Measurements from ENCODE around the gene HAS3.

DNA sequence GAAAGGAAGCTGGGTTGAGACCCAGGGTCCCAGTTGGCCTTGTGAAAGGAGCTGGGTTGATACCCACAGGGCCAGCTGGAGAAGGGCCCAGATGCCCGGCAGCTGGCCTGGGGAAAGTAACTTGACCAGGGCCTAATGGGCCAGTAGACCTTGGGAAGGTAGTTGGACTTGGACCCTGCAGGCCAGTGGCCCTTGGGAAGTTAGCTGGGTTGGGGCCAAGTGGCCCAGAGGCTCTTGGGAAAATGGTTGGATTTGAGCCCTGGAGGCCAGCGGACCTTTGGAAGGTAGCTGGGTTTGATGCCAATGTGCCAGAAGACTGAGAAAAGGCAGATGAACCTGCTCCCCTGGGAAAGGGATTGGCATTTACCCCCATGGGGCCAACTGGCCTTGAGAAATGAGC, 13.5 kb downstream of the HAS3 start:
- no peak for TF ChIP-seq POLR2AphosphoS5 (IDR thresholded peaks at IDR 0.05; ENCODE audit: low read depth, low read length)
- TF ChIP-seq POLR2A (IDR thresholded peaks at IDR 0.05; ENCODE audit: low read depth, low read length), result no peak
- no peak for TF ChIP-seq TAF1 (IDR thresholded peaks at IDR 0.05; ENCODE audit: borderline replicate concordance, low read depth, low read length)

All from GM12892 (cell line).